B cell (primary cell): ENCODE data around the gene ITPKB. TPM values are rescaled to one million over a fixed set of nuclear protein-coding genes. Genes with fewer than 3 reads are reported as not detected.
A peak's percentile ranks its signal among the peaks of the same experiment; 100 is the strongest.
"Not testable (repeated sequence)": the region's sequence is repeated elsewhere in the genome, so short reads cannot be mapped to it uniquely, and the experiment has no call there.

Experiments used
- ATAC-seq: fragments of 200-7000 bp; cut with Tn5 transposase; one replicate; pipeline ENCODE4 v1.10.0; 2021; ENCODE audit warnings: low read depth, mild to moderate bottlenecking, moderate number of reproducible peaks, moderate library complexity
- CTCF ChIA-PET: fragments of 350-600 bp; sonication (Branson Sonifier 250); formaldehyde crosslinking; loops from one replicate; lab custom pipeline; 2021; ENCODE audit warnings: antibody characterized with exemption, inconsistent platforms; lab: Charles Lee
- POLR2A ChIA-PET: fragments of 350-600 bp; sonication (Branson Sonifier 250); formaldehyde crosslinking; loops from one replicate; lab custom pipeline; 2021; ENCODE audit warnings: antibody characterized with exemption; lab: Charles Lee
- DNase-seq: peaks from one replicate; pipeline ENCODE4 v3.0.0; 2013
- H2AFZ ChIP-seq: 2 replicates; pipeline ENCODE4 v1.6.1; 2012; ENCODE audit warnings: mild to moderate bottlenecking, low read depth, low read length; ENCODE audit not compliant: insufficient read depth, poor library complexity, severe bottlenecking
- H3K27ac ChIP-seq, 2 donors: 1 replicate in 1 of 2; 2 replicates in 1 of 2; pipeline ENCODE4 v1.5.1; 2012 to 2013; ENCODE audit warnings: low read length in 2 of 2, mild to moderate bottlenecking in 2 of 2, moderate library complexity in 1 of 2
- H3K27me3 ChIP-seq, 4 experiments: fragments of 200-600 bp in 1 of 4; sonication (generic) in 1 of 4; replicated peaks in 1 of 4; 1 replicate in 2 of 4; 2 replicates in 2 of 4; pipeline versions ENCODE4 v1.6.1 to v1.7.0; 2013 to 2016; ENCODE audit warnings: low read length in 3 of 4, mild to moderate bottlenecking in 2 of 4, mixed read lengths in 1 of 4, moderate library complexity in 1 of 4; ENCODE audit not compliant: insufficient read depth in 4 of 4, control insufficient read depth in 3 of 4; ENCODE audit errors: control extremely low read depth in 1 of 4
- H3K36me3 ChIP-seq, 2 experiments: replicated peaks in 1 of 2; 1 replicate in 1 of 2; 2 replicates in 1 of 2; pipeline versions ENCODE4 v1.6.1 to v1.7.1; 2013; ENCODE audit warnings: low read length in 1 of 2; ENCODE audit not compliant: insufficient read depth in 2 of 2, control insufficient read depth in 1 of 2; ENCODE audit errors: control extremely low read depth in 1 of 2, extremely low read depth in 1 of 2
- H3K4me1 ChIP-seq, 2 donors: fragments of 200-600 bp in 1 of 2; sonication (generic) in 1 of 2; 1 replicate in 1 of 2; 2 replicates in 1 of 2; pipeline versions ENCODE4 v1.5.1 to v1.6.1; 2013 to 2017; ENCODE audit warnings: low read length in 2 of 2; ENCODE audit not compliant: control insufficient read depth in 2 of 2, insufficient read depth in 2 of 2
- H3K4me2 ChIP-seq: replicated peaks from 2 replicates; pipeline ENCODE3; 2012; ENCODE audit warnings: mild to moderate bottlenecking, low read depth, low read length; ENCODE audit not compliant: poor library complexity, severe bottlenecking
- H3K4me3 ChIP-seq, 5 experiments: fragments of 200-600 bp in 1 of 5; sonication (generic) in 1 of 5; 1 replicate in 3 of 5; 2 replicates in 2 of 5; pipeline versions ENCODE4 v1.5.1 to v1.7.0; 2011 to 2016; ENCODE audit warnings: low read length in 4 of 5, mild to moderate bottlenecking in 4 of 5, low read depth in 2 of 5, control low read depth in 1 of 5, moderate library complexity in 1 of 5; ENCODE audit not compliant: insufficient read depth in 1 of 5; ENCODE audit errors: control extremely low read depth in 1 of 5, extremely low read depth in 1 of 5
- H3K79me2 ChIP-seq: fragments of 200-600 bp; sonication (generic); one replicate; pipeline ENCODE4 v1.6.0; 2016; ENCODE audit warnings: low read length; ENCODE audit not compliant: control insufficient read depth, insufficient read depth
- H3K9ac ChIP-seq: fragments of 200-600 bp; sonication (generic); 2 replicates; pipeline ENCODE4 v1.6.1; 2017; ENCODE audit warnings: mild to moderate bottlenecking, low read length, moderate library complexity
- H3K9me3 ChIP-seq, 3 donors: one replicate each; pipeline versions ENCODE4 v1.6.1 to v1.7.1; 2013; ENCODE audit warnings: low read length in 2 of 3; ENCODE audit not compliant: control insufficient read depth in 2 of 3, insufficient read depth in 1 of 3; ENCODE audit errors: control extremely low read depth in 1 of 3
- H4K20me1 ChIP-seq: 2 replicates; pipeline ENCODE4 v1.6.0; 2012; ENCODE audit warnings: mild to moderate bottlenecking, low read length; ENCODE audit not compliant: insufficient read depth, control insufficient read depth, poor library complexity, severe bottlenecking
- H3K27ac Mint-ChIP-seq: one replicate; pipeline ENCODE4 v1.8.0; 2021; ENCODE audit warnings: mixed read lengths
- H3K27me3 Mint-ChIP-seq: one replicate; pipeline ENCODE4 v1.8.0; 2021; ENCODE audit warnings: mixed read lengths
- H3K4me1 Mint-ChIP-seq: one replicate; pipeline ENCODE4 v1.8.0; 2021; ENCODE audit warnings: mixed read lengths
- H3K4me3 Mint-ChIP-seq: one replicate; pipeline ENCODE4 v1.8.0; 2021; ENCODE audit warnings: mixed read lengths
- H3K9me3 Mint-ChIP-seq: one replicate; pipeline ENCODE4 v1.8.0; 2022; ENCODE audit warnings: mixed read lengths; ENCODE audit not compliant: insufficient read depth
- CTCF ChIP-seq: fragments of 200-600 bp; IDR thresholded peaks from one replicate; pipeline ENCODE4 v1.8.0; 2022; ENCODE audit warnings: antibody characterized with exemption, mild to moderate bottlenecking
- EZH2 ChIP-seq: IDR thresholded peaks from 2 replicates; pipeline ENCODE4 v1.6.1; 2012; ENCODE audit warnings: borderline replicate concordance, low read depth, mild to moderate bottlenecking, moderate library complexity, low read length; ENCODE audit not compliant: insufficient read depth, poor library complexity, severe bottlenecking
- WGBS: methylation state at CpG from one replicate; pipeline ENCODE4 v1.1.5; 2013; ENCODE audit warnings: missing lambda C conversion rate; ENCODE audit not compliant: insufficient coverage; 5-methylcytosine and 5-hydroxymethylcytosine counted together
- intact Hi-C: fragments of 100-400 bp; cut with micrococcal nuclease; formaldehyde crosslinking; loops from one replicate; pipeline ENCODE4 v1.10.0; 2022
- polyA plus RNA-seq: library from polyadenylated mRNA; depleted of rRNA; stranded (reverse); fragments of >200 nt; gene quantifications from 2 replicates; pipeline ENCODE4 v1.2.3, GENCODE V29; 2012
- total RNA-seq, 2 donors: library from RNA; stranded (reverse); fragments of 120-200 nt in 1 of 2; gene quantifications; 1 replicate in 1 of 2; 2 replicates in 1 of 2; pipeline versions ENCODE4 v1.2.3 to v1.2.4, GENCODE V29; 2013 to 2022

Gene ITPKB
- total and polyA plus RNA-seq, 2 donors (not counting 1 experiment from before 2014, with no cell fraction given), result 21.8 to 93.5 TPM

- Mint-ChIP-seq H3K4me1 (peaks cover 15% of the 10 kb centered on the region), H3K27ac (peak overlapping the region; percentile 84), H3K27me3 (no peaks in the 10 kb centered on the region), H3K9me3 (no peaks in the 10 kb centered on the region), H3K4me3 (no peak overlapping the region)
- Histone ChIP-seq H2AFZ (peak overlapping the region; percentile 71), H3K4me1 (peaks cover 13 to 14% of the 10 kb centered on the region in 2 donors), H3K27me3 (no peaks in the 10 kb centered on the region), H3K36me3 (no peaks in the 10 kb centered on the region), H3K9me3 (no peaks in the 10 kb centered on the region), H3K79me2 (no peaks in the 10 kb centered on the region), H4K20me1 (no peaks in the 10 kb centered on the region), H3K4me2 (peak overlapping the region; percentile 42), H3K27ac (peak overlapping the region in 1 of 2 donors; percentile 11), H3K9ac (no peak overlapping the region), H3K4me3 (no peak overlapping the region)
- intact Hi-C loops, result loop anchor here (10.0 kb wide), 1 partner anchor 205 kb away; the partner anchor contains the start of gene STUM
- WGBS, result 61% methylated on average over 5 of the region's 11 CpGs
- no peak for TF ChIP-seq CTCF
- TF ChIP-seq EZH2, result no peak
- ATAC-seq (peak; percentile 63), DNase-seq (peak; percentile 65)
- ChIA-PET POLR2A (interaction anchor here (0.7 to 0.8 kb wide), 2 partner anchors 57 to 60 kb away, joined by 3 to 7 read pairs; no protein-coding TSS in a partner anchor), CTCF (interaction anchor here (0.7 to 1.5 kb wide), 5 partner anchors 8 to 115 kb away, joined by 3 to 5 read pairs (median 3); partner anchors contain the start of gene ITPKB)
These were observed 10.4 kb upstream of the ITPKB start for GRCh38 chr1:226749467-226749866.

DNA sequence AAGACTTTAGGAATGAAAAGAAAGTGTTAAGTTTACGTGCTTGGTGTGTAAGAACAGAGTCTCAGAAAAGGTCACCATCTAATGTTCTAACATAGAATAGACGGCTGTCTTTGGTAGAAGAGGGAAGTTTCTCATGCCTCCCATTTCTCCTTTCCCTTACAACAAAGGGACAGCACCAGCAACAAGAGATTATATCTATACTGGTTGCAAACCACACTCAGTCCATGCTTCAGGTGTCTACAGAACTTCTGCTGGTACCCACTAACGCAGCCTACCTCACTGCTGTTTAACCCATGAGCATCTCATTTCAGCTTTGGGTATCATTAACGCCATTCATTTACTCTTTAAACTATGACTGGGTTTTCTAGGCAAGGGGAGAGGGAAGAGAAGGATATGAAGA is 9.2 kb upstream of the ITPKB start:
- Histone ChIP-seq H3K4me2 (no peak overlapping the region), H3K36me3 (no peaks in the 10 kb centered on the region), H3K4me3 (no peak overlapping the region), H3K27me3 (no peaks in the 10 kb centered on the region), H3K4me1 (peaks cover 13 to 14% of the 10 kb centered on the region in 2 donors), H3K79me2 (no peaks in the 10 kb centered on the region), H2AFZ (peak overlapping the region; percentile 32), H3K27ac (no peak overlapping the region), H3K9ac (no peak overlapping the region), H3K9me3 (no peaks in the 10 kb centered on the region), H4K20me1 (no peaks in the 10 kb centered on the region)
- Mint-ChIP-seq H3K4me3 (no peak overlapping the region), H3K27ac (no peak overlapping the region), H3K27me3 (no peaks in the 10 kb centered on the region), H3K4me1 (peaks cover 15% of the 10 kb centered on the region), H3K9me3 (no peaks in the 10 kb centered on the region)
- ATAC-seq (no peak), DNase-seq (no peak)
- intact Hi-C loops, result loop anchor here (10.0 kb wide), 1 partner anchor 204 kb away; the partner anchor contains the start of gene STUM
- TF ChIP-seq EZH2, result no peak
- no CpG with 5 or more reads among the region's 4 CpGs for WGBS
- ChIA-PET CTCF (interaction anchor here (1.5 kb wide), 1 partner anchor 12 kb away, joined by 5 read pairs; no protein-coding TSS in a partner anchor), POLR2A (no interaction called here)

- H3K4me3 Mint-ChIP-seq, H3K9me3 ChIP-seq, H3K27ac Mint-ChIP-seq, POLR2A ChIA-PET, H3K4me3 ChIP-seq, H3K9ac ChIP-seq, CTCF ChIA-PET, H3K27me3 Mint-ChIP-seq, H4K20me1 ChIP-seq, H3K27me3 ChIP-seq, H2AFZ ChIP-seq, H3K79me2 ChIP-seq, DNase-seq, H3K36me3 ChIP-seq, H3K9me3 Mint-ChIP-seq, ATAC-seq, H3K27ac ChIP-seq, H3K4me2 ChIP-seq: not testable (repeated sequence)
- peaks cover 15% of the 10 kb centered on the region for H3K4me1 Mint-ChIP-seq
- 98% methylated on average over 7 of the region's 17 CpGs for whole genome bisulfite sequencing
- H3K4me1 ChIP-seq, result peaks cover 13 to 14% of the 10 kb centered on the region in 2 donors
- intact Hi-C loops, result loop anchor here (10.0 kb wide), 1 partner anchor 203 kb away; the partner anchor contains the start of gene STUM
These were observed 8.6 kb upstream of the ITPKB start for GRCh38 chr1:226747519-226748263.
